Measurements from ENCODE around the gene VWA3A. TPM values are rescaled to one million over a fixed set of nuclear protein-coding genes. Genes with fewer than 3 reads are reported as not detected.

Gene VWA3A
- total RNA-seq, 1 experiment from 2014 or later: not detected

DNA sequence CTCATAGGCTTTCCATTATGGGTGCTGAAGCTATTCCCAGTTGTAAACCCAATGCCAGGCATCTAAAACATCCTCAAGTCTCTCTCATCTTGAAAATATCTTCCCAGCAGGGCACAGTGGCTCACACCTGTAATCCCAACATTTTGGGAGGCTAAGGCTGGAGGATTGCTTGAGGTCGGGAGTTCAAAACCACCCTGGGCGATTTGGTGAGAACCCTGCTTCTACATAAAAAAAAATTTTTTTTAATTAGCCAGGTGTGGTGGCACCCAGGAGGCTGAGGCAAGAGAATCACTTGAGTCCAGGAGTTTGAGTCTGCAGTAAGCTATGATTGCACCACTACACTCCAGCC, 100.7 kb downstream of the VWA3A start:
- no peak for ATAC-seq
- POLR2A ChIA-PET (ENCODE audit: unreplicated experiment): no interaction called here
- no peaks in the 10 kb centered on the region for H3F3A ChIP-seq (ENCODE audit: low read length, unreplicated experiment)
- no peak for DNase-seq
- no peak overlapping the region for H2AFZ ChIP-seq (ENCODE audit: low read length)
- H3K27ac ChIP-seq (ENCODE audit: low read length): no peak overlapping the region
- no peak overlapping the region for H3K4me2 ChIP-seq (ENCODE audit: low read length)
- intact Hi-C loops (cut with micrococcal nuclease): no loop called here
- H3K4me1 ChIP-seq (ENCODE audit: insufficient read depth, low read length): peaks cover 29% of the 10 kb centered on the region
- H3K79me2 ChIP-seq (ENCODE audit: low read length): no peaks in the 10 kb centered on the region
- CTCF ChIA-PET: no interaction called here
- no peak overlapping the region for H3K9ac ChIP-seq (ENCODE audit: low read length)
- no peaks in the 10 kb centered on the region for H4K20me1 ChIP-seq (ENCODE audit: low read length)
- no peaks in the 10 kb centered on the region for H3K9me2 ChIP-seq (replicated peaks; ENCODE audit: low read length)
- no peaks in the 10 kb centered on the region for H3K36me3 ChIP-seq (ENCODE audit: low read depth, low read length)
- H3K27me3 ChIP-seq (ENCODE audit: low read length): no peaks in the 10 kb centered on the region
- H3K9me3 ChIP-seq (ENCODE audit: low read length): no peaks in the 10 kb centered on the region
- TF ChIP-seq EZH2 (IDR thresholded peaks at IDR 0.05; ENCODE audit: low read length, unreplicated experiment) (no peak), EZH2phosphoT487 (IDR thresholded peaks at IDR 0.05; ENCODE audit: borderline replicate concordance, low read length) (no peak)
- TF ChIP-seq, protein P1, sequence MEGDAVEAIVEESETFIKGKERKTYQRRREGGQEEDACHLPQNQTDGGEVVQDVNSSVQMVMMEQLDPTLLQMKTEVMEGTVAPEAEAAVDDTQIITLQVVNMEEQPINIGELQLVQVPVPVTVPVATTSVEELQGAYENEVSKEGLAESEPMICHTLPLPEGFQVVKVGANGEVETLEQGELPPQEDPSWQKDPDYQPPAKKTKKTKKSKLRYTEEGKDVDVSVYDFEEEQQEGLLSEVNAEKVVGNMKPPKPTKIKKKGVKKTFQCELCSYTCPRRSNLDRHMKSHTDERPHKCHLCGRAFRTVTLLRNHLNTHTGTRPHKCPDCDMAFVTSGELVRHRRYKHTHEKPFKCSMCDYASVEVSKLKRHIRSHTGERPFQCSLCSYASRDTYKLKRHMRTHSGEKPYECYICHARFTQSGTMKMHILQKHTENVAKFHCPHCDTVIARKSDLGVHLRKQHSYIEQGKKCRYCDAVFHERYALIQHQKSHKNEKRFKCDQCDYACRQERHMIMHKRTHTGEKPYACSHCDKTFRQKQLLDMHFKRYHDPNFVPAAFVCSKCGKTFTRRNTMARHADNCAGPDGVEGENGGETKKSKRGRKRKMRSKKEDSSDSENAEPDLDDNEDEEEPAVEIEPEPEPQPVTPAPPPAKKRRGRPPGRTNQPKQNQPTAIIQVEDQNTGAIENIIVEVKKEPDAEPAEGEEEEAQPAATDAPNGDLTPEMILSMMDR (conservative IDR thresholded peaks at IDR 0.05; ENCODE audit: low read depth, low read length): no peak
- BruUV-seq (replicated peaks): no TSS peak
- no peak overlapping the region for H3K4me3 ChIP-seq (ENCODE audit: low read length)

DNA sequence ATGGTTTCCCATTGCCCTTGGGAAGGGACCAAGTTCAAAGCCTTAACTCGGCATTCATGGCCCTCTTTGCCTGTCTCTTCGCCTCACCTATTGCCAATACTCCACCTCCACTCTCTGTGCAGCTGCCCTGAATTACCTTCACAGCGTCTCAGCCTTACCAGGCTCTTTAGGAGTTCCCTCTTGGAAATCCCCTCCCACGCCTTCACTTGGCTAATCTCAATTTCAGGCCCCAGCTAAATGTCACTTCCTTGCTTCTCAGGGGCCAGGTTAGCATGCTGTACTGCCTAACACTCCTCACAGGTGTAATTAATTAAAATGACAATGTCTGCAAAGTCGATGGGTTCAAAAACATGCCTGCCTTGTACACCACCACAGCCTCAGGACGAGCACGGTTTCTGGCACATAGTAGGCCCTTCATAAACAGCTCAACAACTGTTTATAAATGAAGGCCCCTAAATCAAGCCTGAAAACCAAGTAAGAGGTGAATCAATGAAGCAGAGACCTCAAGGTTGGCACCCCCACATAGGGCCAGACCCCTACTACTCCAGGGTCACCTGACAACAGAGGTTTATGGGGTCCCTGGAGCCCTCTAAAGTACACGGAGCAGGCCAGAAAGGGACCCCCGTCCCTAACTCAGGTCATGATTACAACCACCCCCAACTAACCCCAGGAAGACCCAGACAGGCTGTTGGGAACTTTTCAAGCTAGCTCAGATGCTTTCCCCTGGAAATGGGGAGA, 102.5 kb downstream of the VWA3A start:
- no peak overlapping the region for H3K27ac ChIP-seq (ENCODE audit: low read length)
- H3K9me2 ChIP-seq (replicated peaks; ENCODE audit: low read length): no peaks in the 10 kb centered on the region
- no peaks in the 10 kb centered on the region for H3K9me3 ChIP-seq (ENCODE audit: low read length)
- no peak for TF ChIP-seq EZH2 (IDR thresholded peaks at IDR 0.05; ENCODE audit: low read length, unreplicated experiment)
- TF ChIP-seq, protein P1 (conservative IDR thresholded peaks at IDR 0.05; ENCODE audit: low read depth, low read length): no peak
- TF ChIP-seq EZH2phosphoT487 (IDR thresholded peaks at IDR 0.05; ENCODE audit: borderline replicate concordance, low read length): no peak
- peaks cover 25% of the 10 kb centered on the region for H3K4me1 ChIP-seq (ENCODE audit: insufficient read depth, low read length)
- no peaks in the 10 kb centered on the region for H3F3A ChIP-seq (ENCODE audit: low read length, unreplicated experiment)
- no peak overlapping the region for H3K9ac ChIP-seq (ENCODE audit: low read length)
- H3K36me3 ChIP-seq (ENCODE audit: low read depth, low read length): no peaks in the 10 kb centered on the region
- ChIA-PET POLR2A (ENCODE audit: unreplicated experiment) (no interaction called here), CTCF (interaction anchor here (0.6 to 1.8 kb wide), 2 partner anchors 105 to 203 kb away, joined by 5 to 6 read pairs; no protein-coding TSS in a partner anchor)
- no TSS peak for BruUV-seq (replicated peaks)
- intact Hi-C loops (cut with micrococcal nuclease): no loop called here
- no peaks in the 10 kb centered on the region for H3K79me2 ChIP-seq (ENCODE audit: low read length)
- no peak for ATAC-seq
- H3K4me3 ChIP-seq (ENCODE audit: low read length): no peak overlapping the region
- no peak for DNase-seq
- no peaks in the 10 kb centered on the region for H3K27me3 ChIP-seq (ENCODE audit: low read length)
- H3K4me2 ChIP-seq (ENCODE audit: low read length): peak overlapping the region; percentile 57
- no peaks in the 10 kb centered on the region for H4K20me1 ChIP-seq (ENCODE audit: low read length)
- no peak overlapping the region for H2AFZ ChIP-seq (ENCODE audit: low read length)

DNA sequence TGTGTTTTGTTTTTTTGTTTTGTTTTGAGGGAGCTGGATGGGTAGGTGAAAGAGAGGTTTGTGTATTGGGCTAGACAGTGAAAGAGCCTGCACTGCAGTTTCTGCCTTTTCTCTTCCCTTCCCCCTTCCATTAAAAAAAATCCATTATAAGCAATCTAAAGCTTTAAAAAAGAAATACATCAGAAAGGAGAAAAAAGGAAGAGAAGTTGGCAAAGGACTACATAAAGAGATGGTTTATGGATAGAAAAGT, 103.0 kb downstream of the VWA3A start:
- Histone ChIP-seq H3K9ac (ENCODE audit: low read length) (no peak overlapping the region), H3K9me2 (replicated peaks; ENCODE audit: low read length) (no peaks in the 10 kb centered on the region), H3K4me1 (ENCODE audit: insufficient read depth, low read length) (peaks cover 27% of the 10 kb centered on the region), H3K27me3 (ENCODE audit: low read length) (no peaks in the 10 kb centered on the region), H3K4me2 (ENCODE audit: low read length) (peak overlapping the region; percentile 57), H4K20me1 (ENCODE audit: low read length) (no peaks in the 10 kb centered on the region), H3K9me3 (ENCODE audit: low read length) (no peaks in the 10 kb centered on the region), H3K79me2 (ENCODE audit: low read length) (no peaks in the 10 kb centered on the region), H3K4me3 (ENCODE audit: low read length) (peak overlapping the region; percentile 28; the same call in 1 of the 2 replicates), H3K27ac (ENCODE audit: low read length) (no peak overlapping the region), H3K36me3 (ENCODE audit: low read depth, low read length) (no peaks in the 10 kb centered on the region), H2AFZ (ENCODE audit: low read length) (no peak overlapping the region), H3F3A (ENCODE audit: low read length, unreplicated experiment) (no peaks in the 10 kb centered on the region)
- ATAC-seq: no peak
- BruUV-seq (replicated peaks): no TSS peak
- ChIA-PET CTCF (interaction anchor here (0.6 to 1.8 kb wide), 2 partner anchors 105 to 203 kb away, joined by 5 to 6 read pairs; no protein-coding TSS in a partner anchor), POLR2A (ENCODE audit: unreplicated experiment) (no interaction called here)
- DNase-seq: no peak
- TF ChIP-seq, protein P1 (conservative IDR thresholded peaks at IDR 0.05; ENCODE audit: low read depth, low read length): no peak
- TF ChIP-seq EZH2 (IDR thresholded peaks at IDR 0.05; ENCODE audit: low read length, unreplicated experiment) (no peak), EZH2phosphoT487 (IDR thresholded peaks at IDR 0.05; ENCODE audit: borderline replicate concordance, low read length) (no peak)
- intact Hi-C loops (cut with micrococcal nuclease): no loop called here
